HEK293T (cell line): ENCODE results near the gene TTBK1.

Source experiments
- CTCF ChIA-PET: fragments of 350-600 bp; formaldehyde crosslinking; extraction: SDS; loops from one replicate; lab custom pipeline; 2021; ENCODE audit warnings: antibody characterized with exemption, inconsistent platforms; lab: Yijun Ruan, JAX
- POLR2A ChIA-PET: fragments of 350-600 bp; formaldehyde crosslinking; extraction: SDS; loops from one replicate; lab custom pipeline; 2020; ENCODE audit warnings: antibody characterized with exemption, inconsistent platforms; lab: Yijun Ruan, JAX
- DNase-seq: peaks from one replicate; pipeline ENCODE4 v3.0.0; 2012; ENCODE audit warnings: mixed read lengths; ENCODE audit errors: extremely low spot score
- ARNT ChIP-seq: fragments of 450-650 bp; IDR thresholded peaks from 2 replicates; pipeline ENCODE4 v1.6.1; 2017; ENCODE audit warnings: mild to moderate bottlenecking
- BHLHE40 ChIP-seq: fragments of 450-650 bp; IDR thresholded peaks from 2 replicates; pipeline ENCODE4 v1.6.1; 2016; ENCODE audit warnings: mild to moderate bottlenecking, moderate library complexity, borderline replicate concordance
- CTBP1 ChIP-seq: fragments of 450-650 bp; IDR thresholded peaks from 2 replicates; pipeline ENCODE4 v1.6.1; 2016; ENCODE audit warnings: borderline replicate concordance
- ELF4 ChIP-seq: fragments of 450-650 bp; IDR thresholded peaks from 2 replicates; pipeline ENCODE4 v1.6.1; 2017; ENCODE audit warnings: antibody characterized with exemption
- FOXA1 ChIP-seq: fragments of 450-650 bp; IDR thresholded peaks from 2 replicates; pipeline ENCODE4 v1.6.1; 2016; ENCODE audit warnings: mild to moderate bottlenecking
- FOXK2 ChIP-seq: fragments of 450-650 bp; IDR thresholded peaks from 2 replicates; pipeline ENCODE4 v1.6.1; 2016; ENCODE audit warnings: mild to moderate bottlenecking
- FOXM1 ChIP-seq: fragments of 450-650 bp; IDR thresholded peaks from 2 replicates; pipeline ENCODE4 v1.6.1; 2017; ENCODE audit warnings: mild to moderate bottlenecking, borderline replicate concordance
- HDGF ChIP-seq: fragments of 450-650 bp; IDR thresholded peaks from 2 replicates; pipeline ENCODE4 v1.6.1; 2017; ENCODE audit warnings: antibody characterized with exemption, borderline replicate concordance
- L3MBTL2 ChIP-seq: fragments of 450-650 bp; conservative IDR thresholded peaks from 2 replicates; pipeline ENCODE4 v1.6.1; 2016; ENCODE audit warnings: mild to moderate bottlenecking
- LEF1 ChIP-seq: fragments of 450-650 bp; IDR thresholded peaks from 2 replicates; pipeline ENCODE4 v1.6.1; 2017; ENCODE audit warnings: mild to moderate bottlenecking, borderline replicate concordance
- NFRKB ChIP-seq: fragments of 450-650 bp; IDR thresholded peaks from 2 replicates; pipeline ENCODE4 v1.6.1; 2016; ENCODE audit warnings: mild to moderate bottlenecking, moderate library complexity
- SP1 ChIP-seq: fragments of 450-650 bp; IDR thresholded peaks from 2 replicates; pipeline ENCODE4 v1.6.1; 2017
- SUZ12 ChIP-seq: fragments of 450-650 bp; IDR thresholded peaks from 2 replicates; pipeline ENCODE4 v1.6.1; 2016; ENCODE audit warnings: mild to moderate bottlenecking
- TARDBP ChIP-seq: fragments of 450-650 bp; IDR thresholded peaks from 2 replicates; pipeline ENCODE4 v1.6.1; 2016
- ZNF384 ChIP-seq: fragments of 450-650 bp; IDR thresholded peaks from 2 replicates; pipeline ENCODE4 v1.6.1; 2016
- TF ChIP-seq, protein P1 (sequence below): fragments of 450-650 bp; IDR thresholded peaks from 2 replicates; pipeline ENCODE4 v1.6.1; 2016

TTBK1 gene

DNA sequence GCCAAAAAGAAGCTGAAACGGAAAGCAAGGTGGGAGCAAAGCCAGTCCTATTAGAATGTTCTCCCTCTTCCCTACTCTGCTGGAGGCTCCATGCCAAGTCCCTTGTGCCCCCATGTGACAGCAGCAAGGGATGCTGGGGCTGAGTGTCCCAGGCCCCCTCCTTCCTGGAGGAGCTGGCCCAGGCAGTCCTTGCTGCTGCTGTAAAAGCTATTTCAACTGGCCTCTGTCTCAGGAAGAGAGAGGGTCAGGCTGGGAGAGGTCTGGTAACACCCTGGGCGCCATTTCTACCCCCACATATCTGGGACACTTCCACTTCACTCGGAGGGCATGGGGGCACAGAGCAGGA is 25.0 kb downstream of the TTBK1 start:
- ChIA-PET POLR2A (interaction anchor here (2.3 kb wide), 1 partner anchor 21 kb away, joined by 5 read pairs; no protein-coding TSS in a partner anchor), CTCF (interaction anchor here (0.5 to 1.1 kb wide), 3 partner anchors 39 to 365 kb away, joined by 3 to 5 read pairs (median 3); partner anchors contain the start of gene DNPH1)
- TF ChIP-seq LEF1 = no peak
- no peak for TF ChIP-seq SUZ12
- TF ChIP-seq NFRKB = no peak
- no peak for TF ChIP-seq FOXA1
- TF ChIP-seq, protein P1, sequence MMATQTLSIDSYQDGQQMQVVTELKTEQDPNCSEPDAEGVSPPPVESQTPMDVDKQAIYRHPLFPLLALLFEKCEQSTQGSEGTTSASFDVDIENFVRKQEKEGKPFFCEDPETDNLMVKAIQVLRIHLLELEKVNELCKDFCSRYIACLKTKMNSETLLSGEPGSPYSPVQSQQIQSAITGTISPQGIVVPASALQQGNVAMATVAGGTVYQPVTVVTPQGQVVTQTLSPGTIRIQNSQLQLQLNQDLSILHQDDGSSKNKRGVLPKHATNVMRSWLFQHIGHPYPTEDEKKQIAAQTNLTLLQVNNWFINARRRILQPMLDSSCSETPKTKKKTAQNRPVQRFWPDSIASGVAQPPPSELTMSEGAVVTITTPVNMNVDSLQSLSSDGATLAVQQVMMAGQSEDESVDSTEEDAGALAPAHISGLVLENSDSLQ = no peak
- TF ChIP-seq L3MBTL2 = no peak
- TF ChIP-seq ELF4 = no peak
- no peak for TF ChIP-seq FOXM1
- TF ChIP-seq HDGF = no peak
- TF ChIP-seq CTBP1 = no peak
- TF ChIP-seq ARNT = no peak
- no peak for TF ChIP-seq SP1
- TF ChIP-seq FOXK2 = no peak
- no peak for DNase-seq

DNA sequence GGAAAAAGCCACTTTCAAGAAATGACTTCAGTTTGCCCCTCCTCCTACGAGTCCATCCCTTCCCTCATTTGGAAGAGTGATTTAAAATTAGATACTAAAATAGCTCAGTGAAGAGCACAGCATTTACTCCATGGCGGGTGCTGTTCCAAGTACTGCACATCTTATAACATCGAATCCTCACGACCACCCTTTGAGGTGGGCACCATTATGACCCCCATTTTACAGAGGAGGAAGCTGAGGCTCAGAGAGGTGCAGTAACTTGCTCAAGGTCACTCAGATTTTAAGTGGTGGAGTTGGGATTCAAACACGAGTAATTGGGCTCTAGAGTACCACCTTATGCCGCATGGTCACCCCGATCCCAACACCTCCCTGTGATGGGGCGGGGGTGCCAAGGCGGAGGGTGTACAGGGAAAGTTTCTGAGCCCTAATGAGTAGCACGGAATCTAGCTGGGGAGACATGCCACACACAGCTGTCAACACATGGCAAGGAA is 25.5 kb downstream of the TTBK1 start:
- ChIA-PET CTCF (interaction anchor here (1.0 to 1.1 kb wide), 2 partner anchors 17 to 40 kb away, joined by 3 to 4 read pairs; partner anchors contain the start of gene DNPH1), POLR2A (interaction anchor here (2.3 kb wide), 1 partner anchor 22 kb away, joined by 5 read pairs; no protein-coding TSS in a partner anchor)

DNA sequence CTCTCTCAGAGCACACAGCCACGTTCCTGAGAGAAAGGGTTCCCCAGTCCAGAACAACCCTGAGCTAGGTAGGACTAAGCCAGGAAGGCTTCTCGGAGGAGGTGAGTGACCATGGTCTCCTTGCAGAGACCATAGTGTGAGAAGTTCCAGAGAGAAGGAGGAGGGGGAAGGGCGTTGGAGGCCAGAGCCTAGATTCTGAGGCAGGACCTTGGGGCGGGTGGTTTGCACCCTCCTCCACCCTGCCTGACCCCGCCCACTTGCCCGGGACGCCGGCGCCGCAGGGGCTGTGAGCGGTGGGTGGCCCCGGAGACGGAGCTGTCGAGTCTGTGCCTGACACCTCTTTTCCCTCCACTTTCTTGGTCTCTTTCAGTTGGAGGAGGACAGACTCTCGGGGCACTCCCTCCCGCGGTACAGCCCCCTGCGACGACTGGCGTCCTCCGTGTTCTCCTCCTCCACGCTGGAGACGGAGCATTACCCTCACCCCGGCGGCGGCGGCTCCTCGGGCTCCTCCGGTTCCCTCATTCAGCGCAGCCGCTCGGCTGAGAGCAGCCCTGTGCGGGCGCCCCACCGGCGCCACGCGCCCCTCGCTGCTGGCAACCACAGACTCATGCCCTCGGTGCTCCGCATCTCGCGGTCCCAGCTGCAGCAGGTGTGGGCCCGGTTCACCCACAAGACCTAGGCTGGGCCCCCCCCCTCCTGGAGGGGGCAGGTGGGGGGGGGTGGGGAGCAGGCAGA is 26.2 kb downstream of the TTBK1 start:
- peak; percentile 30 for DNase-seq
- ChIA-PET CTCF (interaction anchor here (1.0 kb wide), 1 partner anchor 18 kb away, joined by 4 read pairs; no protein-coding TSS in a partner anchor), POLR2A (interaction anchor here (0.7 to 2.3 kb wide), 2 partner anchors 22 to 810 kb away, joined by 3 to 5 read pairs; no protein-coding TSS in a partner anchor)
- no peak for TF ChIP-seq FOXA1
- peak; percentile 50; the same call in 1 of the 2 replicates for TF ChIP-seq L3MBTL2

More for the DNA sequence above, 25.5 kb downstream of the TTBK1 start:
- no peak for DNase-seq
- TF ChIP-seq NFRKB (no peak), ARNT (no peak), FOXA1 (no peak), L3MBTL2 (no peak)

DNA sequence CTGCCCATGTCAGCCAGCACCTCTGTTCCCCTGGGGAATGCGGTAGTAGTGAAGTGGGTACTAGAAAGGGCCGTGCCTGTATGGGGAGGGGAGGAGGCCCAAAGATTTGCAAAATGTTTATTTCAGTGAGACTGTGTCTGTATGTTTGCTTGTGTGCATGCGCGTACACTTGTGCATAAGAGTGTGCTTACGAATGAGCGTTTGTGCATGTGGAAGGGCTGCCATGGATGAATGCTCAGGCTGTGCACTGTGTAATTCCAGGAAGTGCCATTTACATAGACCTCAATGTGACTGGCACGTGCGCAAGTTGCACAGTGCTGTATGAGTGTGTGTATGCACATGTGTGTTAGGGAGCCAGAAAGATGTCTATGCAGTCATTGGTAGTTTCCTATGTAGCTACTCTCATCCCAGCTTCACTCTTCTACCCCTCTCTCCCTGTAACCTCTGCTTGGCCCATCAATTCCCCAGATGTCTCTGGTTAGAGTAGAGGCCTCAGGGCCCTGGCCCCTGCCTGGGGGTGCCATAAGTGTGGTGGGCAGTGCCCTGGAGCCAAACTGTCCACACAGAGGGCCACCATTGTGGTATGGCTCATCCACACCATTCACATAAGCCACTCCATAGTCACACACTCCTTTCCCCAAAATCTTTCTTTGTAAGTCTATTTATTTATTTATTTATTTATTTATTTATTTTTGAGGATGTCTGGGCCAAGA is 28.0 kb downstream of the TTBK1 start:
- CTCF ChIA-PET = interaction anchor here (0.6 kb wide), 1 partner anchor 15 kb away, joined by 3 read pairs; no protein-coding TSS in a partner anchor
- POLR2A ChIA-PET = interaction anchor here (1.0 to 1.2 kb wide), 2 partner anchors 8 to 25 kb away, joined by 3 read pairs; no protein-coding TSS in a partner anchor
- TF ChIP-seq FOXK2 (no peak), L3MBTL2 (no peak), FOXM1 (no peak), NFRKB (no peak), SP1 (no peak), FOXA1 (no peak), ARNT (no peak), ELF4 (no peak), HDGF (no peak), BHLHE40 (no peak), ZNF384 (no peak), CTBP1 (no peak), SUZ12 (no peak), TARDBP (no peak), LEF1 (no peak)
- TF ChIP-seq, protein P1 = no peak
- DNase-seq = no peak

DNA sequence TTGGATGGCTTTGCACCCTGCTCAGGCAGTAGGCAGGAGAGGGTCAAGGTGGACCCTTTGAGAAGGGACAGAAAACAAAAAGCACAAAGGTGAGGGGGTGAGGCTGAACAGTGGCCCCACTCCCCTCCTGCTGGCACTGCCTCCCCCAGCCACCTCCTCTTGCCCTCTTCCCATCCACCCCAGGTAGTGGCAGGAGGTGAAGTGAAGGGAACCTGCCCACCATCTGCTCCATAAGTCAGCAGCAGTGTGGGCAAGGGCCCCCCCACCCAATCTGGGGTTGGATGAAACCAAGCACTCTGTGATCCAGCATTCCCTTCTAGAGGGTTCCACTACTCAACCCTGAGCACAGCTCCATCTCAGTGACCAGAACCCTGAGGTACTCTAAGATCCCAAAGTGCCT is 28.7 kb downstream of the TTBK1 start:
- TF ChIP-seq, protein P1 = no peak
- no peak for TF ChIP-seq TARDBP
- TF ChIP-seq CTBP1 = no peak
- no peak for TF ChIP-seq NFRKB
- no peak for TF ChIP-seq ZNF384
- no peak for TF ChIP-seq FOXK2
- no peak for TF ChIP-seq ARNT
- TF ChIP-seq L3MBTL2 = no peak
- no peak for TF ChIP-seq FOXM1
- no peak for TF ChIP-seq HDGF
- no peak for TF ChIP-seq BHLHE40
- TF ChIP-seq ELF4 = no peak
- DNase-seq = no peak
- ChIA-PET CTCF (interaction anchor here (0.6 kb wide), 1 partner anchor 15 kb away, joined by 3 read pairs; no protein-coding TSS in a partner anchor), POLR2A (interaction anchor here (1.0 to 1.2 kb wide), 2 partner anchors 8 to 25 kb away, joined by 3 read pairs; no protein-coding TSS in a partner anchor)
